Raji (cell line): ENCODE measurements around the gene SMYD5.

ENCODE experiments used
- POLR2A ChIP-seq: IDR thresholded peaks from 2 replicates; pipeline ENCODE4 v1.6.1; 2011; ENCODE audit warnings: low read depth, low read length, control low read depth; ENCODE audit not compliant: insufficient read depth

The SMYD5 gene

GRCh38 chr2:73263540-73264331 is 49.7 kb downstream of the SMYD5 start:
- TF ChIP-seq POLR2A, result no peak

- no peak for TF ChIP-seq POLR2A
These were observed 50.2 kb downstream of the SMYD5 start for GRCh38 chr2:73264332-73264606.

- TF ChIP-seq POLR2A, result no peak
These were observed 50.7 kb downstream of the SMYD5 start for GRCh38 chr2:73264783-73265182.

- no peak for TF ChIP-seq POLR2A
These were observed 51.4 kb downstream of the SMYD5 start for GRCh38 chr2:73265298-73266060.

- no peak for TF ChIP-seq POLR2A
These were observed 52.2 kb downstream of the SMYD5 start for GRCh38 chr2:73266061-73266901.

- no peak for TF ChIP-seq POLR2A
These were observed 53.0 kb downstream of the SMYD5 start for GRCh38 chr2:73267008-73267407.

GRCh38 chr2:73268366-73268829 is 54.4 kb downstream of the SMYD5 start:
- TF ChIP-seq POLR2A, result no peak

- TF ChIP-seq POLR2A, result no peak
These were observed 55.0 kb downstream of the SMYD5 start for GRCh38 chr2:73268830-73269685.

- TF ChIP-seq POLR2A, result no peak
These were observed 55.8 kb downstream of the SMYD5 start for GRCh38 chr2:73269686-73270465.

GRCh38 chr2:73272270-73272669 is 58.2 kb downstream of the SMYD5 start:
- TF ChIP-seq POLR2A, result no peak
